GM23338 (cell line): ENCODE measurements around the gene EARS2. TPM values are rescaled to one million over a fixed set of nuclear protein-coding genes. Genes with fewer than 3 reads are reported as not detected.

Experiments
- ATAC-seq: fragments of 200-7000 bp; cut with Tn5 transposase; 3 replicates; pipeline ENCODE4 v1.9.1; 2020
- DNase-seq: peaks from one replicate; pipeline ENCODE4 v3.0.0-alpha.2; 2015; ENCODE audit warnings: low spot score
- H2AFZ ChIP-seq: fragments of 200-600 bp; sonication (generic); 2 replicates; pipeline ENCODE4 v1.8.0; 2016; ENCODE audit warnings: antibody characterized with exemption, mild to moderate bottlenecking, moderate library complexity
- H3F3A ChIP-seq: fragments of 200-600 bp; sonication (generic); replicated peaks from 2 replicates; pipeline ENCODE4 v1.8.0; 2017; ENCODE audit warnings: antibody characterized with exemption, mixed run types, low read depth
- H3K27ac ChIP-seq: fragments of 200-600 bp; sonication (generic); 2 replicates; pipeline ENCODE4 v1.6.1; 2016; ENCODE audit warnings: low read depth
- H3K27me3 ChIP-seq: fragments of 200-600 bp; sonication (generic); 2 replicates; pipeline ENCODE4 v1.8.0; 2016; ENCODE audit warnings: mild to moderate bottlenecking, mixed run types, moderate library complexity; ENCODE audit not compliant: insufficient read depth
- H3K36me3 ChIP-seq: fragments of 200-600 bp; sonication (generic); 2 replicates; pipeline ENCODE4 v1.8.0; 2016; ENCODE audit warnings: mild to moderate bottlenecking; ENCODE audit not compliant: insufficient read depth
- H3K4me1 ChIP-seq: fragments of 200-600 bp; sonication (generic); 2 replicates; pipeline ENCODE4 v1.8.0; 2016; ENCODE audit warnings: mild to moderate bottlenecking, moderate library complexity; ENCODE audit not compliant: insufficient read depth
- H3K4me2 ChIP-seq: fragments of 200-600 bp; sonication (generic); 2 replicates; pipeline ENCODE4 v1.7.1; 2017; ENCODE audit warnings: mixed run types
- H3K4me3 ChIP-seq: fragments of 200-600 bp; sonication (generic); 2 replicates; pipeline ENCODE4 v1.6.1; 2016; ENCODE audit warnings: mixed run types
- H3K79me2 ChIP-seq: fragments of 200-600 bp; sonication (generic); replicated peaks from 2 replicates; pipeline ENCODE4 v1.8.0; 2017; ENCODE audit warnings: mild to moderate bottlenecking; ENCODE audit not compliant: insufficient read depth
- H3K9me2 ChIP-seq: fragments of 200-600 bp; sonication (generic); 2 replicates; pipeline ENCODE4 v1.8.0; 2017; ENCODE audit not compliant: insufficient read depth
- H4K20me1 ChIP-seq: fragments of 200-600 bp; sonication (generic); replicated peaks from 2 replicates; pipeline ENCODE4 v1.8.0; 2017; ENCODE audit warnings: mild to moderate bottlenecking; ENCODE audit not compliant: insufficient read depth
- H3K27ac Mint-ChIP-seq: 2 replicates; pipeline ENCODE4 v1.8.0; 2020; ENCODE audit warnings: inconsistent platforms, mild to moderate bottlenecking, moderate library complexity, mixed read lengths
- H3K27me3 Mint-ChIP-seq: 3 replicates; pipeline ENCODE4 v1.8.0; 2022; ENCODE audit warnings: low read depth, mild to moderate bottlenecking, moderate library complexity, mixed read lengths, inconsistent platforms; ENCODE audit not compliant: insufficient read depth, poor library complexity
- H3K36me3 Mint-ChIP-seq: 3 replicates; pipeline ENCODE4 v1.8.0; 2021; ENCODE audit warnings: low read depth, mild to moderate bottlenecking, inconsistent platforms, moderate library complexity, mixed read lengths
- H3K4me1 Mint-ChIP-seq: 3 replicates; pipeline ENCODE4 v1.8.0; 2020; ENCODE audit warnings: mild to moderate bottlenecking, inconsistent platforms, mixed read lengths
- H3K4me3 Mint-ChIP-seq: 3 replicates; pipeline ENCODE4 v1.8.0; 2021; ENCODE audit warnings: moderate library complexity, mild to moderate bottlenecking, inconsistent platforms, mixed read lengths
- H3K9me3 Mint-ChIP-seq: 3 replicates; pipeline ENCODE4 v1.8.0; 2020; ENCODE audit warnings: moderate library complexity, mild to moderate bottlenecking, inconsistent platforms, mixed read lengths
- CTCF ChIP-seq, 2 experiments: fragments of 200-600 bp in 1 of 2; sonication (generic) in 1 of 2; conservative IDR thresholded peaks; 2 replicates each; pipeline versions ENCODE4 v1.5.1 to v1.6.1; 2016 to 2017; ENCODE audit warnings: antibody characterized with exemption in 2 of 2, low read depth in 2 of 2, mild to moderate bottlenecking in 2 of 2, moderate library complexity in 1 of 2
- ETS1 ChIP-seq: IDR thresholded peaks from 2 replicates; pipeline ENCODE4 v1.6.1; 2016; ENCODE audit warnings: antibody characterized with exemption
- EZH2phosphoT487 ChIP-seq: fragments of 200-600 bp; sonication (generic); IDR thresholded peaks from one replicate; pipeline ENCODE4 v1.8.1; 2018; ENCODE audit warnings: antibody characterized with exemption; ENCODE audit not compliant: unreplicated experiment
- JUNB ChIP-seq: IDR thresholded peaks from one replicate; pipeline ENCODE4 v1.6.1; 2016; ENCODE audit warnings: antibody characterized with exemption; ENCODE audit not compliant: unreplicated experiment
- NANOG ChIP-seq: IDR thresholded peaks from 2 replicates; pipeline ENCODE4 v1.6.1; 2016; ENCODE audit warnings: antibody characterized with exemption, borderline replicate concordance
- POLR2AphosphoS5 ChIP-seq: IDR thresholded peaks from 2 replicates; pipeline ENCODE4 v1.6.1; 2016; ENCODE audit warnings: antibody characterized with exemption, low read depth
- STAT1 ChIP-seq: IDR thresholded peaks from one replicate; pipeline ENCODE4 v1.6.1; 2016; ENCODE audit warnings: antibody characterized with exemption; ENCODE audit not compliant: unreplicated experiment
- ZNF331 ChIP-seq: fragments of 250-450 bp; sonication (Bioruptor Pico); IDR thresholded peaks from 2 replicates; pipeline ENCODE4 v1.5.0; 2020; ENCODE audit warnings: low read depth, mild to moderate bottlenecking, moderate library complexity
- ZNF462 ChIP-seq: fragments of 250-450 bp; sonication (Bioruptor Pico); IDR thresholded peaks from 2 replicates; pipeline ENCODE4 v1.5.0; 2020; ENCODE audit warnings: mild to moderate bottlenecking, moderate library complexity
- polyA plus RNA-seq: library from polyadenylated mRNA; unstranded; fragments of >200 nt; fragmentation: Nextera tagmentation; extraction: Ambion mirVana; gene quantifications from 2 replicates; pipeline ENCODE4 v1.2.1, GENCODE V29; 2016
- total RNA-seq: library from RNA; depleted of rRNA; stranded (reverse); fragments of >200 nt; shearing (Covaris generic); gene quantifications from 2 replicates; pipeline ENCODE4 v1.2.3, GENCODE V29; 2014

The EARS2 gene
- total and polyA plus RNA-seq, 2 experiments from 2014 or later, result 22.6 to 89.1 TPM

- H3K4me2 ChIP-seq, result no peak overlapping the region
- DNase-seq (no peak), ATAC-seq (no peak)
- no peaks in the 10 kb centered on the region for H3K9me2 ChIP-seq
- H3K36me3 Mint-ChIP-seq, result peaks cover 91% of the 10 kb centered on the region
- H3K9me3 Mint-ChIP-seq, result no peaks in the 10 kb centered on the region
- no peaks in the 10 kb centered on the region for H3K79me2 ChIP-seq
- peaks cover 60% of the 10 kb centered on the region for H3K36me3 ChIP-seq
- H3K27ac Mint-ChIP-seq, result no peak overlapping the region
- no peak overlapping the region for H2AFZ ChIP-seq
- H4K20me1 ChIP-seq, result peaks cover 5% of the 10 kb centered on the region
- no peak overlapping the region for H3K4me3 ChIP-seq
- H3K27me3 ChIP-seq, result no peaks in the 10 kb centered on the region
- peaks cover 5% of the 10 kb centered on the region; the same call in 1 of the 2 replicates for H3F3A ChIP-seq
- no peaks in the 10 kb centered on the region for H3K4me1 Mint-ChIP-seq
- no peak overlapping the region for H3K4me3 Mint-ChIP-seq
- TF ChIP-seq CTCF (conservative IDR thresholded peaks at IDR 0.05; ENCODE audit: low read depth in 2 of 2) (no peak), STAT1 (no peak), JUNB (no peak), ETS1 (no peak), ZNF331 (CRISPR knock-in tag) (no peak), EZH2phosphoT487 (no peak), NANOG (no peak), POLR2AphosphoS5 (no peak), ZNF462 (no peak)
- no peak overlapping the region for H3K27ac ChIP-seq
- peaks cover 6% of the 10 kb centered on the region for H3K27me3 Mint-ChIP-seq
- H3K4me1 ChIP-seq, result no peaks in the 10 kb centered on the region
Observed at GRCh38 chr16:23482778-23483177, 74.4 kb downstream of the EARS2 start.
